OCI-LY1 (cell line): ENCODE results near the gene ZNF473.
"Not testable (repeated sequence)": the region's sequence is repeated elsewhere in the genome, so short reads cannot be mapped to it uniquely, and the experiment has no call there.

ENCODE experiments used
- H2AFZ ChIP-seq: fragments of 200-600 bp; sonication (generic), shearing (Covaris generic); 2 replicates; pipeline ENCODE4 v1.6.0; 2014; ENCODE audit warnings: antibody characterized with exemption, mild to moderate bottlenecking, low read length
- H3F3A ChIP-seq: fragments of 200-600 bp; sonication (generic), shearing (Covaris generic); 2 replicates; pipeline ENCODE4 v1.6.0; 2014; ENCODE audit warnings: mild to moderate bottlenecking, antibody characterized with exemption, low read length, moderate library complexity; ENCODE audit not compliant: insufficient read depth
- H3K27ac ChIP-seq: fragments of 200-600 bp; sonication (generic); 2 replicates; pipeline ENCODE4 v1.5.1; 2014; ENCODE audit warnings: low read length, mixed run types, mild to moderate bottlenecking, low read depth; ENCODE audit not compliant: poor library complexity, severe bottlenecking
- H3K27me3 ChIP-seq: fragments of 200-600 bp; sonication (generic); 2 replicates; pipeline ENCODE4 v1.6.0; 2014; ENCODE audit warnings: antibody characterized with exemption, mild to moderate bottlenecking, low read length, moderate library complexity; ENCODE audit not compliant: insufficient read depth
- H3K36me3 ChIP-seq: fragments of 200-600 bp; sonication (generic); 2 replicates; pipeline ENCODE4 v1.6.1; 2014; ENCODE audit warnings: mild to moderate bottlenecking, antibody characterized with exemption, low read length, moderate library complexity, mixed read lengths; ENCODE audit not compliant: insufficient read depth
- H3K4me1 ChIP-seq: fragments of 200-600 bp; sonication (generic); 2 replicates; pipeline ENCODE4 v1.5.1; 2014; ENCODE audit warnings: mild to moderate bottlenecking, low read length, moderate library complexity; ENCODE audit not compliant: insufficient read depth, severe bottlenecking
- H3K4me2 ChIP-seq: fragments of 200-600 bp; sonication (generic), shearing (Covaris generic); 2 replicates; pipeline ENCODE4 v1.6.1; 2014; ENCODE audit warnings: low read length
- H3K4me3 ChIP-seq: fragments of 200-600 bp; sonication (generic); 2 replicates; pipeline ENCODE4 v1.5.1; 2014; ENCODE audit warnings: low read length, low read depth, mild to moderate bottlenecking, mixed read lengths; ENCODE audit not compliant: poor library complexity, severe bottlenecking
- H3K79me2 ChIP-seq: fragments of 200-600 bp; shearing (Covaris generic); 2 replicates; pipeline ENCODE4 v1.6.1; 2016; ENCODE audit warnings: mixed run types, low read length, mixed read lengths; ENCODE audit not compliant: insufficient read depth
- H3K9ac ChIP-seq: fragments of 200-600 bp; sonication (generic), shearing (Covaris generic); 2 replicates; pipeline ENCODE4 v1.6.1; 2014; ENCODE audit warnings: mild to moderate bottlenecking, low read length, mixed read lengths
- H3K9me2 ChIP-seq: fragments of 200-600 bp; sonication (generic), shearing (Covaris generic); 2 replicates; pipeline ENCODE4 v1.6.1; 2014; ENCODE audit warnings: low read depth, mild to moderate bottlenecking, low read length, mixed read lengths
- H3K9me3 ChIP-seq: fragments of 200-600 bp; shearing (Covaris generic); 2 replicates; pipeline ENCODE4 v1.6.1; 2014; ENCODE audit warnings: low read length, mixed read lengths
- H4K20me1 ChIP-seq: fragments of 200-600 bp; sonication (generic), shearing (Covaris generic); 2 replicates; pipeline ENCODE4 v1.6.0; 2016; ENCODE audit warnings: mild to moderate bottlenecking, low read length; ENCODE audit not compliant: insufficient read depth
- CTCF ChIP-seq: fragments of 200-600 bp; sonication (generic), shearing (Covaris generic); IDR thresholded peaks from 2 replicates; pipeline ENCODE4 v1.5.1; 2017; ENCODE audit warnings: mild to moderate bottlenecking, antibody characterized with exemption, low read length, moderate library complexity, mixed read lengths

ZNF473 gene

GRCh38 chr19:50079014-50079413, 53.2 kb downstream of the ZNF473 start:
- H3K36me3 ChIP-seq, H3K9me2 ChIP-seq, H3K79me2 ChIP-seq, H3K27me3 ChIP-seq, H3K4me1 ChIP-seq, H3K27ac ChIP-seq, H3K9me3 ChIP-seq, H3K4me2 ChIP-seq, H3K9ac ChIP-seq, H3F3A ChIP-seq, H3K4me3 ChIP-seq, H2AFZ ChIP-seq, H4K20me1 ChIP-seq: not testable (repeated sequence)

GRCh38 chr19:50084440-50084839, 58.6 kb downstream of the ZNF473 start:
- not testable (repeated sequence) for H3K36me3 ChIP-seq, H3K9me3 ChIP-seq, H3F3A ChIP-seq, H3K4me2 ChIP-seq, H3K4me3 ChIP-seq, H3K9ac ChIP-seq, H3K27ac ChIP-seq, H3K79me2 ChIP-seq, H3K4me1 ChIP-seq, H2AFZ ChIP-seq, H3K27me3 ChIP-seq, H3K9me2 ChIP-seq, H4K20me1 ChIP-seq

GRCh38 chr19:50087153-50087552, 61.3 kb downstream of the ZNF473 start:
- H3K9me3 ChIP-seq, H3K4me2 ChIP-seq, H4K20me1 ChIP-seq, H2AFZ ChIP-seq, H3K27ac ChIP-seq, H3K36me3 ChIP-seq, H3K79me2 ChIP-seq, H3F3A ChIP-seq, H3K4me1 ChIP-seq, H3K9me2 ChIP-seq, H3K4me3 ChIP-seq, H3K27me3 ChIP-seq, H3K9ac ChIP-seq: not testable (repeated sequence)

- not testable (repeated sequence) for H3K79me2 ChIP-seq, H3K4me2 ChIP-seq, H3K9ac ChIP-seq, H4K20me1 ChIP-seq, H3K4me3 ChIP-seq, H3K27ac ChIP-seq, H3K36me3 ChIP-seq, H3K27me3 ChIP-seq, H3K9me3 ChIP-seq, H2AFZ ChIP-seq, H3K4me1 ChIP-seq, H3F3A ChIP-seq, H3K9me2 ChIP-seq
- peak; percentile 27; the same call in 1 of the 2 replicates for TF ChIP-seq CTCF
Measured at GRCh38 chr19:50090706-50091105, 64.9 kb downstream of the ZNF473 start.

- not testable (repeated sequence) for H3K9me2 ChIP-seq, H3K4me1 ChIP-seq, H3K27me3 ChIP-seq
Measured at GRCh38 chr19:50091786-50092185, 66.0 kb downstream of the ZNF473 start.

GRCh38 chr19:50092597-50092996, 66.8 kb downstream of the ZNF473 start:
- not testable (repeated sequence) for H3K9ac ChIP-seq, H3K27ac ChIP-seq

More at GRCh38 chr19:50091786-50092185, 66.0 kb downstream of the ZNF473 start:
- H3K27ac ChIP-seq, H3K4me3 ChIP-seq, H3K36me3 ChIP-seq, H3K9me3 ChIP-seq, H3F3A ChIP-seq, H3K9ac ChIP-seq, H3K4me2 ChIP-seq, H3K79me2 ChIP-seq, H4K20me1 ChIP-seq, H2AFZ ChIP-seq: not testable (repeated sequence)

GRCh38 chr19:50097884-50098283, 72.1 kb downstream of the ZNF473 start:
- H3K9me3 ChIP-seq, H3K27me3 ChIP-seq, H3F3A ChIP-seq, H4K20me1 ChIP-seq, H3K36me3 ChIP-seq, H3K9me2 ChIP-seq, H2AFZ ChIP-seq, H3K9ac ChIP-seq, H3K4me1 ChIP-seq, H3K79me2 ChIP-seq, H3K4me3 ChIP-seq, H3K4me2 ChIP-seq, H3K27ac ChIP-seq: not testable (repeated sequence)

More at GRCh38 chr19:50092597-50092996, 66.8 kb downstream of the ZNF473 start:
- not testable (repeated sequence) for H2AFZ ChIP-seq, H3K4me3 ChIP-seq, H4K20me1 ChIP-seq, H3K4me2 ChIP-seq, H3K79me2 ChIP-seq, H3K9me3 ChIP-seq, H3K4me1 ChIP-seq, H3K36me3 ChIP-seq, H3K27me3 ChIP-seq, H3K9me2 ChIP-seq, H3F3A ChIP-seq
